NOMO-1 (cell line): ENCODE results near the gene ABCF3.
"Not testable (repeated sequence)": the region's sequence is repeated elsewhere in the genome, so short reads cannot be mapped to it uniquely, and the experiment has no call there.

ENCODE experiments used
- DNase-seq, 2 experiments: peaks; one replicate each; lab custom pipeline; 2025; ENCODE audit not compliant: unreplicated experiment in 2 of 2; lab: John Stamatoyannopoulos, UW

The ABCF3 gene, protein sequence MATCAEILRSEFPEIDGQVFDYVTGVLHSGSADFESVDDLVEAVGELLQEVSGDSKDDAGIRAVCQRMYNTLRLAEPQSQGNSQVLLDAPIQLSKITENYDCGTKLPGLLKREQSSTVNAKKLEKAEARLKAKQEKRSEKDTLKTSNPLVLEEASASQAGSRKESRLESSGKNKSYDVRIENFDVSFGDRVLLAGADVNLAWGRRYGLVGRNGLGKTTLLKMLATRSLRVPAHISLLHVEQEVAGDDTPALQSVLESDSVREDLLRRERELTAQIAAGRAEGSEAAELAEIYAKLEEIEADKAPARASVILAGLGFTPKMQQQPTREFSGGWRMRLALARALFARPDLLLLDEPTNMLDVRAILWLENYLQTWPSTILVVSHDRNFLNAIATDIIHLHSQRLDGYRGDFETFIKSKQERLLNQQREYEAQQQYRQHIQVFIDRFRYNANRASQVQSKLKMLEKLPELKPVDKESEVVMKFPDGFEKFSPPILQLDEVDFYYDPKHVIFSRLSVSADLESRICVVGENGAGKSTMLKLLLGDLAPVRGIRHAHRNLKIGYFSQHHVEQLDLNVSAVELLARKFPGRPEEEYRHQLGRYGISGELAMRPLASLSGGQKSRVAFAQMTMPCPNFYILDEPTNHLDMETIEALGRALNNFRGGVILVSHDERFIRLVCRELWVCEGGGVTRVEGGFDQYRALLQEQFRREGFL

GRCh38 chr3:184186184-184186901, at the start of gene ABCF3:
ABCF3 (plus strand) TSS chr3:184186199; CDS start chr3:184186208, 9 bp downstream.
- peak; percentile 69 to 77 for DNase-seq

GRCh38 chr3:184140436-184140835, 45.6 kb upstream of the ABCF3 start:
- DNase-seq, result no peak

GRCh38 chr3:184142199-184142598, 43.8 kb upstream of the ABCF3 start:
- no peak for DNase-seq

DNA sequence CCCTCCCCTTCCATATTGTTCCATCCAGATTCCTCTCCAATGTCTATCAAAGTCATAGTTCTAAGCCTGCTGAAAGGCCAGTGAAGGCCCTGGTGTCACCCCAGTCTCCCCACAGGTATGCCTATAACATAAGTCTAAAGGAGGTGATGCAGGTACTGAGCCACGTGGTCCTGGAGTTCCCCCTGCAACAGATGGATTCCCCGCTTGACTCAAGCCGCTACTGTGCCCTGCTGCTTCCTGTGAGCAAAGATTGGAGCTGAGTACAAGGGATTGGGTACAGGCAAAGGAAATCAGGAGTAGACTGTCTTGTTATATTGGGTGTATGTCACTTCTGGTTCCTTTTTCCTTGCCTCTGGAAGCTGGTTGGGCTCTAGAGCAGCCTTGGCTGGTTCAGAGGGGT, 42.7 kb upstream of the ABCF3 start:
- no peak for DNase-seq

- DNase-seq, result no peak
These were observed 41.5 kb upstream of the ABCF3 start for GRCh38 chr3:184144505-184144904.

DNA sequence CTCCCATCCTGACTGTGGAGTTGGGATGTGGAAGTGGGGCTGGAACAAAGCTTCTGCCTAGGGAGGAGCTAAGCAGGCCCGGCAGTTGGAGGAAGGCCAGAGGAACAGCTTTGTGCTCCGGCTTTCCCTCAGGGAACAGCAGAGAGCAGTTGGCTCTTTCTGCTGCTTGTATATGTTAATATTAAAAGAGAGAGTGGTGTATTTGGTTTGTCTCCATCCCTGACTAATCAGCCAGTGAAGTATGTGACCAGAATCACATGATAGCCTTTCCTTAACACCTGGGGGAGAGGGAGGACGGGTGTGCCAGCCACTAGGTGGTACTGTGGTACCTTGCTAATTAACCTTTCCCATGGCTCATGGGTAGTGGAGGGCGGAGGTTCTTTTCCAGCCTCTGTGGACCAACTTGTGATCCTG, 40.9 kb upstream of the ABCF3 start:
- no peak for DNase-seq

DNA sequence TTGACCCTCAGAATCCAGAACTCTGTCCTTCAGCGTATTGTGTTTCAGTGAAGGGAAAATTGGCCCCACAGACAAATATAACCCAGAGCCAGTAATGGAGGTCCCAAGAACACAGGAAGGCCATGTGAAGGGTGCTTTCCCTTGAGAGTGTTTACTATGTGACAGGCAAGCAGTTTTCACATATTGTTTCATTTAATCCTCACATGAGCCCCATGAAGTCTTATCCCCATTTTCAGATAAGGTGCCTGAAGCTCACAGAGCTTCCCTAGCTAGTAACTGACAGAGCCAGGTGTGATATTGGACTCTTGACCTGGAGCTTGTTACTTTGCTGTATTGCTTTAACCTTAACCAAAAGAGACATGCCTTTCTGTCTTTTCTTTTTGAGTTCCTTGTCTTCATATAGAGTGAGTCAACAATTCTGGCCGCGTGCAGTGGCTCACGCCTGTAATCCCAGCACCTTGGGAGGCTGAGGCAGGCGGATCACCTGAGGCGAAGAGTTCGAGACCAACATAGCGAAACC, 40.2 kb upstream of the ABCF3 start:
- DNase-seq, result no peak

DNA sequence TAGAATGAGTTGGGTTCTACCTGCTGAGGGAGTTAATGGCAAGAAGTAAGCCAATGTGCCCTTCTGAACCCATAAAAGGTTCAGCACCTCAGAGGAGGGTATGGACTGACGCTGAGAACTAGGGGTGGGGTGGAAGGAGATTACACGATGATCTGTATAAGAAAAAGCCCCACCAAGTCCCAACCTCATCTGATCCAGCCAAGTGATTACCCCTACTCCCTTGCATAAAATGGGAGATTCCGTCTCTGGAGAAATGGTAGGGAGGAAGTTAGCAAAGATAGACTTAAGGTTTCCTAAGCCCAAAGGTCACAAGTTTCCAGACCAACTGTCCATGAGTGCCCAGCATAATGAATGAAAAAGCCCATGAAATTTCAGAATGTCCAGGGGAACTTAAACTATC, 37.9 kb upstream of the ABCF3 start:
- no peak for DNase-seq

DNA sequence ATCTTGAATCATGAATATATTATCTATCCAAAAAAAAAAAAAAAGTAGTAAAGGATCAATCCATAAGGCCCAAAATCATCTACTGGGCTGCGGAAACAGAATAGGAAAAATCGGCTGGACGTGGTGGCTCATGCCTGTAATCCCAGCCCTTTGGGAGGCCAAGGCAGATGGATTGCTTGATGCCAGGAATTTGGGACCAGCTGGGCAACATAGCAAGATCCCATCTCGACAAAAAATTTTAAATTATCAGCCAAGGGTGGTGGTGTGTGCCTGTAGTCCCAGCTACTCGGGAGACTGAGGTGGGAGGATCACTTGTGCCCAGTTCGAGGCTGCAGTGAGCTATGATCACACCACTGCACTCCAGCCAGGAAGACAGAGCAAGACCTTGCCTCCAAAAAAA, 36.9 kb upstream of the ABCF3 start:
- DNase-seq, result no peak

DNA sequence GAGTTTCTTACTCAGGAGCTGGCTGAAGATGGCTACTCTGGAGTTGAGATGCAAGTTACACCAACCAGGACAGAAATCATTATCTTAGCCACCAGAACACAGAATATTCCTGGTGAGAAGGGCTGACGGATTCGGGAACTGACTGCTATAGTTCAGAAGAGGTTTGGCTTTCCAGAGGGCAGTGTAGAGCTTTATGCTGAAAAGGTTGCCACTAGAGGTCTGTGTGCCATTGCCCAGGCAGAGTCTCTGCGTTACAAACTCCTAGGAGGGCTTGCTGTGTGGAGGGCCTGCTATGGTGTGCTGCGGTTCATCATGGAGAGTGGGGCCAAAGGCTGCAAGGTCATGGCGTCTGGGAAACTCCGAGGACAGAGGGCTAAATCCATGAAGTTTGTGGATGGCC, 36.2 kb upstream of the ABCF3 start:
- DNase-seq, result not testable (repeated sequence)

GRCh38 chr3:184154885-184155643, 30.9 kb upstream of the ABCF3 start, which contains the start of gene DVL3:
DVL3 (plus strand) TSS chr3:184155377; CDS start chr3:184155636, 259 bp downstream.
- peak; percentile 61 to 62 for DNase-seq

GRCh38 chr3:184155644-184156521, 30.1 kb upstream of the ABCF3 start:
- peak; percentile 61 to 62 for DNase-seq

- DNase-seq, result no peak
These were observed 29.5 kb upstream of the ABCF3 start for GRCh38 chr3:184156522-184156955.

DNA sequence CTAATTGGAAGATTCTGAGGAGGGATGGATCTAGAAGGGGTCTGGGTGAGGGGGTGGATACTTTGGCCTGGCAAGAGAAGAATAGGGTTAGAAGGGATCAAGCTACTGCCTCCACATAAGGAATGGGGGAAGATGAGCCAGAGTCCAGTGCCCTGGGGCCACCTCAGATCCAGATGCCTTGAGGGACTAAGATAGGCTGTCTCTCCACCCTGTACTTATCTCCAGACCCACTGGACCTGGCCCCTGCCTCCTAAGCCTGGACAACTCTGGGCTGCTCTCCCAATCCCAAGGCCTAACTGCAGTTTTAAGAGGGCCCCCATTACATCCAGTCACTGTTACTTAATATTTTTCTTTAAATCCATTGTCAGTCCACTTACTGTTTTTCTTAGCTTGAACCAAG, 28.8 kb upstream of the ABCF3 start:
- DNase-seq, result no peak

DNA sequence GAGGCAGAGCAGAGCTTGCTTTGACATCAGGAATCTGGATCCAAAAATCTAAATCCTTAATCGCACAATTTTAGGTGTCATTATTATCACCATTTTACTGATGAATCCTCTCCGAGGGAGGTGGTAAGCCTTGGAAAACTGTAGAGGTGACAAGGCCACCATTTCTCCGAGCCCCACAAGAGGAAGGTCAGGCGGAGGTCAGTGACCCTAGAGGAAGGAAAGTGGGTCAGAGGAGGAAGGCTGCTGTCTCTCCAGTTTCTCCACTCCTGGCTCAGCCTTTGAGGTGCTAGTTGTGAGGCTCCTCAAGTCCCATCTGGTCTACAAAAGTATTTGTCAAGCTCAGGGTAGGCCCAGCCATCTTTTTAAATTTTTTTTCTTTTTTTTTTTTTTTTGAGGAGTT, 27.6 kb upstream of the ABCF3 start:
- DNase-seq, result no peak

GRCh38 chr3:184160456-184160855, 25.5 kb upstream of the ABCF3 start:
- no peak for DNase-seq

- DNase-seq, result not testable (repeated sequence)
These were observed 23.4 kb upstream of the ABCF3 start for GRCh38 chr3:184162571-184163070.

DNA sequence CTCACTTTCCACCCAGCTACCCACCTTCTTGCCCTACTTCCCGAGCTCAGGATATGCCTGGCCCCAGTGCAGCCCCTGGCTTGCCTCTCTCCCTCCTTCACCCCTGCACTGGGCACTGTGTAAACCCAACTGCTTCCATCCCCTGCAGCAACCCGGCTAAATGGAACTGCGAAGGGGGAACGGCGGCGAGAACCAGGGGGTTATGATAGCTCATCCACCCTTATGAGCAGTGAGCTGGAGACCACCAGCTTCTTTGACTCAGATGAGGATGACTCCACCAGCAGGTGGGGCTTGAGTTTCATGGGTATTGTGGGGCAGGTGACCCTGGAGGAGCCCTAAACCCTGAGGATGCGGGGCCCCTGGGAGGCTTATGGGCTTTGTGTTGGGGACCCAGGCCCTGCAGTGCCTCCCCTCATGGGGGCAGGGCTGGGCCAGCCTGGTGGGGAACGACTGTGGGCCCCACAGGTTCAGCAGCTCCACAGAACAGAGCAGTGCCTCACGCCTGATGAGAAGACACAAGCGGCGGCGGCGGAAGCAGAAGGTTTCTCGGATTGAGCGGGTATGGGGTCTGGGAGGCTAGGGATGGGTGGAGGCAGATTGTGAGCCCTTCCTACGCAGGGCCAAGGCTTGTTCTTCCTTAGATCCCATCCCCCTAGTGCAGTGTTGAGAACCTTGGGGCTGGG, 21.2 kb upstream of the ABCF3 start:
- no peak for DNase-seq

DNA sequence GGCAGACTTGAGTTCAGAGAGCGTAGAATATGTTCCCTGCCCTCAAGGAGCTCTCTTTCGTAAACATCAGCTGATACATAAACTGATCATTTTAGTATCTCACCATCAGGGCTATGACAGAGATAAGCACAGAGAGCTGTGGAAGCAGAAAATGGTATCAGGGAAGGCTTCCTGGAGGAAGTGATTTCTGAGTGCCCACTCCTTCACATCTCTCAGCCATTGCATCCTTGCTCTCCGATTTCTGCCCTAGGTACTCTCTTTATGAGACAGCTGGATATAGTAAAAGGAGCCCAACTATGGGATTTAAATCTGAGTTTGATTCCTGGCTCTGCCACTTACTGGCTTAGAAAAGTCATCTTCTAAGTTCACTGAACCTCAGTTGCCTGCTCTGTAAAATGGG, 20.5 kb upstream of the ABCF3 start:
- DNase-seq, result no peak
